Epidermal melanocyte (primary cell): ENCODE data around the gene RNF6.
A peak's percentile ranks its signal among the peaks of the same experiment; 100 is the strongest.

Experiments
- DNase-seq: peaks from one replicate; pipeline ENCODE4 v3.0.0; 2011; ENCODE audit warnings: low spot score; ENCODE audit not compliant: insufficient read length

Gene RNF6

DNA sequence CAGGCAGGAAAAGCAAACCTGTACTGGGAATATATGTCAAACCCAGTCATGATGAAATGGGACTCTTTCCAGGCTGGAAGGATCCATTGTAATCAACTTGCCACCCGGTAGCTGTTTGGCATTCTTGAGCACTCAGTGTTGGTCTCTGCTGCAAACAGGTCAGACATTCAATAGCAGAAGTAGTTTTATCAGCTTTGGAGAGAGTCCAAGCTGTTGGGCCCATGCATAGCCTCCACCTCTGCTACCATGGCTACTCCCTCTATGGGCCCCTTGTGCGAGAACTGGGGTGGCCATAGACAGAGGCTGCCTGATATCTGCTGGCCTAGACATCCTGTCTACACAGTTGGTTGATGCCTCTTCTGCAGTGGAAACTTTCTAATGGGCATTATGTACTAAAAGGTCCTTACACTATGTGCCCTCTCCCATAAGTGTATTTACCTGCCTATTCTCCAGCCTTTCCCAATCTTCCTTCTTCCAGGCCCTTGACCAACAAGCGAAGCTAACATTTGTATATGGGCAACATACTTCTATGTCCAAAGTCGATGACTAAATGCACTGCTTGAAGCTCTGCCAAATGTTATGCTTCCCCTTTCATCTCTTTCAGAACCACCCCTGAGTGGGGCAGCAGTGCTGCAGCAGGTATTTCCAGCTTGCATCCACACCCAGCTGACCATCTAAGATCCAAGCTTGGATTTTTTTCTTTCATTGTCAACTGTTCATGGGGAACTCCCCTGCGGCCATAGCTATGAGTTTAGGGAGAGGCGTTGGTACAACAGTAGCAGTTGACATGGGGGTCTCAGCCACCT, 5.3 kb upstream of the RNF6 start:
- no peak for DNase-seq

DNA sequence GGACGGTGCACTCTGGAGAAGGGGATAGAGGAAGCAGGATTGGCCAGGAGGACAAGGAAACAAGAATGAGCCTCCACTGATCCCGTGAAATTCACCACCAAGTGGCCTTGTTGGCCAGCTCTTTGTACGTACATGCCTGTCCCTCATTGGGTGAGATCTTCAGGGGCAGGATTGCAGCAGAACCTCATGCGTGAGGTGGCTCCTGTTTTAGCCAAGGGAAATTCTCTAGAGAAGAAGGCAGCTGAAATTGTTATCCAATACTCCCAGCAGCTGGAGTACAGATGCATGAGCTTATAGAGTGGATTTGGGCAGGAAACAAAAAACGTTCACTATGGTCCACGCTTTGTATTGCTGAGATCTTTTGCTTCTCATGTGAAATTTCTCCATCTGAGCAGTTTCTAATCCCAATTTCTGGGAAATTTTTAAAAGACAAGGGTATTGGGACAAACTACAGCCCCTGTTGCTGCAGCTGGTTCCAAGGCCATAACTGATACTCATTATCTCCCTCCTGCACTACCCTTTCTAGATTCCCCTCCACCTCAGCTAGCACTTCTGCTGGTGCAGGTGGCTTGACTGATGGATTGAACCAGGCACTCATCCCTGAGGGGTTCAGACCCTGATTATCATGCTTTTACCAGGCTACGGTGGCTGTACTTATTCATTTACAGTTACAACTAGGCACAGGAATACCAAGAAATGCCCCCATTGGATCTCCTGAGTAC, 3.9 kb upstream of the RNF6 start:
- no peak for DNase-seq

DNA sequence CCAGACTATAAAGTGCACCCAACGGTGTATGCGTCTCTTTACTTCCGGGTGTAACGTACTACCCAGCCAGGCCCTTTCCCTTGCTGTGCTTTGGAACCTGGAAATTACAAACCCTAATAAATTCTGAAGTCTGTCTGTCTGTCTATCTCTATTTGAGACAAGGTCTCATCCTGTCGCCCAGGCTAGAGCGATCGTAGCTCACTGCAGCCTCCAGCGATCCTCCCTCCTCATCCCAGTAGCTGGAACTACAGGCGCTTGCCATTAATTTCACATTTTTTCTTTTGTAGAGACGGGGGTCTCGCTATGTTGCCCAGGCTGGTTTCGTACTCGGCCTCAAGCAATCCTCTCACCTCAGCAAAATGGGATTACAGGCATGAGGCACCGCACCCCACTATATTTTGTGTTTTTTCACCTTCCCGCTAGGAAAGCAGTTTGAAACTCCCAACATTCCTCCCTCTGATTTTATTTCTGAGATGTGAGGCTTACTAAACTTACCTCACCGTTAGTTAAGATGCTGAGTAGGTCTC, 469 bp upstream of the RNF6 start:
- DNase-seq = no peak

DNA sequence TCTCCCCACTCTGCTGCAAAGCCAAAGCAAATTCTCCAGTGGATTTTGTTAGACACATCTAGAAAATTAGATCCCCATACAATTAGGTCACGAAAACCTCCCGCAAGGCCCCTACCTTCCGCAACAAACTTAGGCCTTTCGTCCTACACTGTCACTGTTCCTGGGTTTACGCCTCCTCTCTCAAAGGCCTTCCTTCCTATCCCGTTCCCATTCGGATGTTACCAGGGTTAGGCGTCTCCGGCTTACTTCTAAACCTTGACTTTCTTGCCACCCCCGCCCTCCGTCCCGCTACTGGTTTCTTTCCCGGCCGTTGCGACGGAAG, 754 bp downstream of the RNF6 start:
- no peak for DNase-seq

DNA sequence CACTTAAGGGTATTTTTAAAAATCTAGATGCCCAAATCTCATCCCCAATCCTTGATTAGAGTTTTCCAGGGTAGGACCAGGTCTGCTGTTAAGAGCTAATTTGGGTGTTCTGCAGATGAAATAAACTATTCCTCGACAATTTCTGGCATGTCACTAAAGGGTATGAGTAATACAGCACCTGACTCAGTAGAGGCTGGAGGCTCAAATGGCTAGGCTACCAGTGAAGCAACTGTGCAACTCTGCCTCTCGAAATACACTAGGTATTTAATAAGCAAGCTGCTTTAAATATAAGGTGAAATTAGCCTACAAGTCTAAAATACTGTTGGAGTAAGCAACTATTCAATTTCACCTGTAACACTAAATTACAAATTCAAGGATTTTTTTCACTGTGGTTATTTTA, 1.5 kb downstream of the RNF6 start:
- no peak for DNase-seq

DNA sequence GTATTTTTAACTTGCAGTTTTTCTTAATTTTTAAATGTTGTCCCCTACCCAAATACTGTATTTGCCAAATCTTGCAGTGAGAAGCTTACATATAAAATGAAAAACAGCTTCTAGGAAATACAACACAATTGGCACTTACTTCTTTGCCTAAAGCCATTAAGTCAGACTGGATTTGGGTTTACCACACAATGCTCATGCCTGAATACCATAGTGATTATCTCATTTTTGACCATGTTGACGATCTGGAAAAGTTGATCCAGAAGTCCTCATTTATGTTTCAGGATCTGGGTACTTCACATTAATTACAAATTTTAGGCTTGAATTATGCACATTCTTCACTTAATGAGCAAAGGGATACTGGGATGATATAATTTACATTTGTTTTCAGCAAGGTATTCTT, 2.4 kb downstream of the RNF6 start:
- DNase-seq = no peak

DNA sequence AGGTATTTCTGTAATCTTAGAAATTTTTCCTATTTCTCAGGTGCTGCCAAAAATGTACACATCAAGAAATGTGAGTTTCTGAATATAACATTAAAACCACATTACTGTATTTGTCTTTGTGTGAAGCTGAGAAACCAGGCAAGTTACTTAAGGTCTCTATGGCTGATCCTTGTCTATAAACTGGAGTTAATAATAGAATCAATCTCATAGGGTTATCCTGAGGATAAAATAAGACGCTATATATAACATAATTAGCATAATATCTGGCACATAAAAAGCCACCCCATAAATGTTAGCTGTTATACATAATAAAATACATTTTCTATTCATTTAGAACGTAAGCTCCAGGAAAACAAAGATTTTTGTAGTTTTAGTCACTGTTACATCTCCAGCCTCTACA, 6.1 kb downstream of the RNF6 start:
- no peak for DNase-seq

DNA sequence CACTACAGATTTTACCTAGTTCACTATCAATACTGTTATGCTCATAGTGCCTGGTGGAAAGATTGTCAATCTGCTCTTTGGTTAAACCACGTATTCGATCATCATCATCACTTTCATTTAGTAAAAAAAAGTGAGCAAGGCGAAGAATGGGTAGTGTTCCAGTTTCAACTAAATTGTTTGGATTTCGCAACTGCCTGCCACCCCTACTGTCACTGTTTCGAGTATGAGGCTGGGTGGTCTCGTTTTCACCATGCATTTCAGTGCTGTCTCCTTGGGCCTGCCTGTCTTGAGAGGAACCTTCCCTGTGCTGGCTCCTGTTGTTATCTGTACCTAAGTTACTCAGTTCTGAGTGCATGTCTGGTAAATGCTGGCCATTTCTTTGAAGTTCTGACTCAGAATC, 8.1 kb downstream of the RNF6 start:
- no peak for DNase-seq

DNA sequence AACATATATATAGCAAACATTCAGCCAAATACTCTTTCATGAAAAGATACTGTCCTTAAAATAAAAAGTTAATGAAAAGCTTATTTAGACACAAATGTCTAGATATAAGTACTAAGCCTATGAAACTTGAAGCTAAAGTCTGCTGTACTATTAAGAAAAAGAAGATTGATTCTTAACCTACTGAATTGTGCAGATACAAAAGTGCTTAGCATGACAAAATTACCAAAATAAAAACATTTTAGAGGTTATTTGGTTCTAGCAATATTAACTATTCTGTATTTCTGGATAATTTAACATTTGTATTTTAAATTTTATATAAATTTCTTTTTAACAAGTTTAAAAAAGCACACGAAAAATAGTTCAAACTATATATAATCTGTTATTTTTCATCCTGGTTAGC, 8.8 kb downstream of the RNF6 start:
- no peak for DNase-seq

DNA sequence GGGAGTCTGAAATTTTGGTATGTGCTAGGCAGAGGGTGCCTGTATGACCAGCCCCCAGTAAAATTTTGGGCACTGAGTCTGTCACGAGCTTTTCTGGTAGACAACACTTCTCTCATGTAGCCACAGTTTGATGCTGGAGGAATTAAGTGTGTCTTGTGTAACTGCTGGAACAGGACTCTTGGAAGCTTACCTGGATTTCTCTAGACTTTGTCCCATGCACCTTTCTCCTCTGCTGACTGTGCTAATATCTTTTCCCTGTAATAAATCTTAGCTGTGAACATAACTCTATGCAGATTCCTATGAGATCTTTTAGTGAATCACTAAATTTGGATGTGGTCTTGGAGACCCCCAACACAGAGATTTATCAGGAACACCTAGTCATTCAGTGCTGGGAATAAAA, 13.8 kb downstream of the RNF6 start:
- no peak for DNase-seq

DNA sequence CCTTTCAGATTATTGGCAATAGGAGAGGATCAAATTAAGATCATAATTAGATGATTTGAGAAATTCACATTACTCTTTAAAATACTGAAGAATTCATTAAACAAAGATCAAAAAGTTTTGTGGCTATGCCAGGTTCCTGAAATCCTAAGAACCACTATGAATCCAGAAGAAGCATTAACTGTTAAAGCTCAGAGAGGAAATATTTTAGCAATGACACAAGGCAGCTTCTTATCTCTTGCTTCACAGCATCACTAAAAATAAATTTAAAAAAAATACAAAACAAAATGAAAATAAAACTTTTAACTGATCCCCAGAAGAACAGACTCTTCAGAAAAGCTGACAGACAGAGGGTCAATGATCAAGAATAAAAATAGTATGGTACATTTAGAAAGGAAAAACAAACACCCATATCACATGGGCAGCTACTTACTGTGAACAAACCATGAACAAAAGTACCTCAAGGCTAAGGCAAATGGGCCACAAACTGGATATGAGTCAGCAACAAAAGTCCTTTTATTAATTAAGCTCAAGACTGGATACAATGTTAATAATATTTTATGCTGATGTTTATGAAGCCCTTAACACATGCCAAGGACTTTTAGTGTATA, 19.6 kb downstream of the RNF6 start:
- no peak for DNase-seq

DNA sequence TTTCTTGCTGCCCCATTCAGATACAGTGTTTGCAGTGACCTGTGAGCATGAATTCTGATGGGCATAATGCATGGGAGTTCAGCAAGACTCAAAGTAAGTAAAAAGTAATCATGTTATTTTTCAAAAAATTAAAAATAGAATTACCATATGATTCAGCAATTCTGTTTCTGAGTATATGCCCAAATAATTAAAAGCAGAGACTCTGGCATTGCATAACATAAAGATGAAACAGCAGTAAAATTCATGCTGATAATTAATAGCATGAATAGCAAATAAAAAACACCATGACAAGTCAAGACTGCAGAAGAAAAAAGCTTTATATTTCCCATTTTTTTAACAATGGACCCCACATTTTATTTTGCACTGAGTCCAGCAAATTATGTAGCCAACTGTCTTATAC, 21.3 kb downstream of the RNF6 start:
- no peak for DNase-seq

DNA sequence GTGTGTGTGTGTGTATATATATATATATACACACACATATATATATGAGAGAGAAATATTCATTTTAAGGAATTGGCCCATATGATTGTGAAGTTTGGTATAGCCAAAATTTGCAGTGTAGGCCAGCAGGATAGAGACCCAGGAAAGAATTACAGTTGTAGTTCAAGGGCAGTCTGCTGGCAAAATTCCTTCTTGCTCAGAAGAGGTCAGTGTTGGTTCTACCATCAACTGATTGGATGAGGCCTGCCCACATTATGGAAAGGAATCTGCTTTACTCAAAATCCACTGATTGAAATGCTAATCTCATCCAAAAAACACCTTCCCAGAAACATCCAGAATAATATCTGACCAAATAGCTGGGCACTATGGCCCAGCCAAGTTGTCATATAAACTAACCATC, 24.0 kb downstream of the RNF6 start:
- DNase-seq = no peak

DNA sequence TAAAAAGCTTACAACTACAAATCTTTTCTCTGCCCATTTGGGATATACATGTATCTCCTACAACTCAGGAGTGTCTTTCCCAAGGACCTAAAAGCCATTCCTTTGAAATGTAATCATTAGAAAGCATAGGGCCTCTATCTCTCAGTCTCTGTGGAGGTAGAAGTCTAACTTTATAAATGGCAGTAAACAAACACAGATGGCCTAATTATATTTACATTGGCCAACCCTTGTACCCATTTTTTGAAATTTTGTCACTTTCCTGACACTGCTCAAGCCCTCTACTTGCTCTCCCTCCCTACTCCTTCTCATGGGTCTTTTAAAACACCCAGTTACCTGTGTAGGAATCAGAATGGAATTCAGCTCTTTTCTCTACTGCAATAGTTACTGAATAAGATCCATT, 24.8 kb downstream of the RNF6 start:
- DNase-seq = no peak

DNA sequence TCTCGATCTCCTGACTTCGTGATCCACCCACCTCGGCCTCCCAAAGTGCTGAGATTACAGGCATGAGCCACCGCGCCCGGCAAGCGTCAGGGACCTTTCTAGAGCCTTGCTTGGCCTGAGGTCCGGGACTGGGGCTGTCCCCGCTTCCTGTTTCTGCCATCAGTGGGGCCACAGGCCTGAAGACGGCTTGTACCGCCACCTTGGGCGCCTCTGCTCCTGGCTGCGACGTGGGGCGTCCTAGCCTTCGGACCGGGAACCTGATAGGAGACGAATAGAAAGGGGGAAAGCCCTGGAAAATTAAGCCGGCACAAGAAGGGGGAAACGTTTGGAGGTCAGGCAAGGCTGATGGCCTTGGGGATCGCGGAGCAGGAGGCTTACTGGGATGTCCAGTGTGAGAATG, 35.1 kb downstream of the RNF6 start:
- DNase-seq = no peak

DNA sequence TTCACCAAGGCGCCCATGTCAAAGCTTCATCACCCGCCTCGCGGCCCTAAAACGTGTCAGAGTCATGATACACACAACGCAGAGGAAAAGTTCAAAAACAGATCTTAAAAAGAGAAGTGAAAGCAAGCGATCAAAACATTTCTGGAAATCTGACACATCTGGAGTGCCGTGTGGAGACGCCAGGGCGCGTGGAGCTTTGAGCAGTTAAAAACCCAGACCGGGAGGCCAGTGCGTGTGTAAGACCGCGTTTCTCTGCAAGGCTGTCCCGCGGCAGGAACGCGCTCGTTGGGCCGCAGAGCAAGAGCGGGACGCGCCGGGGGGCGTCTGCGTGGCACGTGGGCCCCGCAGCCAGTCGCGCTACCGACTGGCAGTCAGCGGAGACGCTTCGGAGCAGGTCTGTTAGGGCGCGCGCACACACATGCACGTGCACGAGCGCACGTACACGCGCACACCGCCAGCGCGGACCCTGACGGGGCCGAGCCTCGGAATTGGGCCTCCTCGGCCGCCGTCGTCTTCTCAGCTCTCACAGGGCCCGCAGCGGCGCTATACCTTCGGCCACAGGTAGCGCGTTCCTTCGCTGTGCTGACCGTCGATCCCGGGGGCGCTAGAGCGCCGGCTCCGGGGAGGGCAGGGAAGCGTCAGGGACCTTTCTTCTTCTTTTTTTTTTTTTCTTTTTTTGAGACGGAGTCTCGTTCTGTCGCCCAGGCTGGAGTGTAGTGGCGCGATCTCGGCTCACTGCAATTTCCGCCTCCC, 35.8 kb downstream of the RNF6 start:
- peak; percentile 45 for DNase-seq

DNA sequence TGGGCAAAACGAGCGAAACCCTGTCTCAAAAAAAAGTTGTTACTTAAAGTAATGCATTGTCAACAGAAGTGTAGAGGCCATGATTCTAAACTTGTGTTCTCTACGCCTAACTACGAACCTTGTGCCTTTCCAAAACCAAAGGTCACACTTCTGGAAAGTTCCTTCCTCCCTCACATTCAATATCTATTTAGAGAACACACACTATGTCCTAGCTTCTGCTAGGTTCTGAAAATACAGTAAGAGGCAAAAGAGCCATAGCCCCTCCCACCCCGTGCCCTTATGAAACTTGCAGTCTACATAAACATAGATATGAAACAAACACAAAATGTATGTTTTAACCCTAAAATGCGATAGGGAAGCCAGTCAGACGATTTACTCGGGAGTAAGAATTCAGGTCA, 36.4 kb downstream of the RNF6 start:
- no peak for DNase-seq

DNA sequence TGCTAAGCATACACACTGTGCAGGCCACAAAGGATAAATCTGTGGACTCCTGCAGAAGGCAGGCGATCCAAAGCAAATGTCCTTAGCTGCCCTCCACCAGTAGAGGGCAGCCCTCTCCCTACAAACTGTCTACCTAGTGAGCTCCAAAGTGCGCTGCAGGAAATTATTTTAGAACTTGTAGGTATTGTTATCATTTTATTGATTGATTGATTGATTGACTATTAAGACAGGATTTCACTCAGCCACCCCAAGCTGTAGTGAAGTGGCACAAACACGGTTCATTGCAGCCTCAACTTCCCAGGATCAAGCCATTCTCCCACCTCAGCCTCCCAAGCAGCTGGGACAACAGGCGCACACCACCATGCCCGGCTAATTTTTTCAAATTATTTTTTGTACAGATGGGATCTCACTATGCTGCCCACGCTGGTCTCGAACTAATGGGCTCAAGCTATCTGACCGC, 37.3 kb downstream of the RNF6 start:
- no peak for DNase-seq

DNA sequence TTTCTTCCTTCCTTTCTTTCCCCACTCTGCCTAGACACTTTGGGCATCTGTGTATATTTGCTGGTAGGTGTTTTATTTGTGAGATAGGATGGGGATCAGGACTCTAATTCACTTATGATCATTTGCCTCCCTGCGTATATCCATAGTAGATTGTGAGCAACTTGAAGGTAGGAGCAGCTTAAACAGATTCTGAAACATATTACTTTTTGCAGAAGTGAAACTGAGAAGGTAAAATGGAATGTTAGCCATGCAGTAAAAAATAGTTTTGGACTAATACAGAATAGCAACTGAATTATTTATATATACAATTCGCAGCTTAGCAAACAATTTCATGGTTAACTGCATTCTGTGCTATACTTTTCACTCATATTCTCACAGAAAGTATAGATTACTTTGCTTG, 38.7 kb downstream of the RNF6 start:
- DNase-seq = no peak

DNA sequence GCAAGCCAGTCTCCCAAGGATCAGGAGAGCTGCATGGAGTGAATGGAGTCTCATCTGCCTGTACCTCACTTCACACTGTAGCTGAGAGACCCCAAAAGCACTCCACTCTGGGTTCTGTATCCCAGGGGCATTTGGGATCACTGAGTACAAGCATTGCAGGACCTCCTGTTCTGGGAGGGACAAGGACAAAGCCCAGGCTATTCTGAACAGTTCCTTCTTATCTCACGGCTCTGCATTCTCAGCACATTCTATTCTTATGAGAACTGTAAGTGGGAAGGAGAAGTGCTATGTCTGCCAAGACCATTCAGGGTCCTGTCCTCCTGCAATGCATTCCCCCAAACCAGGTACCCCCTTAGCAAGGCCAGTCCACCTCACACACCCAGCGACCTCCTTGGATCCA, 42.8 kb downstream of the RNF6 start:
- DNase-seq = no peak

DNA sequence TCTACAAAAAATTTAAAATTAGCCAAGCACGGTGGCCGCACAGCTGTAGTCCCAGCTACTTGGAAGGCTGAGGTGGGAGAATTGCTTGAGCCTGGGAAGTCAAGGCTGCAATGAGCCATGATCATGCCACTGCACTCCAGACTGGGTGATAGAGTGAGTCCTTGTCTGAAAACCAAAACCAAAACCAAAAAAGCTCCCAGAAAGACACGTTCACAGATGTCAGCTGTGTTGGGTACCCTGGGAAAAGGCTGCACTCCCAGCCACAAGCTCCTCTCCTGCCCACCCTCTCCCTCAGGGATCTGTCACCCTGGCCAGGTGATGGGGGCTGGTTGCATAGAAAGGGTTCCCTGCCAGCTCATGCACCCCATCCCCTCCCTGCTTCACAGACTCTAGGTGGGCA, 53.3 kb downstream of the RNF6 start:
- no peak for DNase-seq
